ENCODE data around the gene DTHD1. TPM values are rescaled to one million over a fixed set of nuclear protein-coding genes. Genes with fewer than 3 reads are reported as not detected.

DTHD1 gene
- total and polyA plus RNA-seq, 2 donors (not counting 1 experiment from before 2014, with no cell fraction given): not detected

DNA sequence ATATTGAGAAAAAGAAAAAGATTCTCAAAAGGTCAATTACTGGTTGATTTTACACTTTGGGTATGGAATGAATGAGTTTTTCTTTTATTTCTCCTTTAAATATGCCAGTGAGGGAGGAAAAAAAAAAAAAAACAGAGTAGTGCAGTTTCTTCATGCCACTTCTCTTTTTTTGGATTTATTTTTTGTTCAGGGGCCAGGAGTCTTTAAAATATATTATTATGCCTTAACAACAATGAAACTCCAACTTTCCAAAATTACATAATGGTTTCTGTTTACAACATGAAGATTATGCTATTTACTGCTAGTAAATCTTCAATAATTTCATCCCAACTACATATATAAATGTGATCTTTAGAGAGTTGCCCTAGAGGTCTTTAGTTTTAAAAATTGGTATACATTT is 31.9 kb downstream of the DTHD1 start:
- H3K4me2 ChIP-seq (ENCODE audit: extremely low read depth, insufficient read depth, low read length): no peak overlapping the region
- H3K79me2 ChIP-seq (ENCODE audit: control insufficient read depth, insufficient read depth, low read length): no peaks in the 10 kb centered on the region
- TF ChIP-seq, protein P1, sequence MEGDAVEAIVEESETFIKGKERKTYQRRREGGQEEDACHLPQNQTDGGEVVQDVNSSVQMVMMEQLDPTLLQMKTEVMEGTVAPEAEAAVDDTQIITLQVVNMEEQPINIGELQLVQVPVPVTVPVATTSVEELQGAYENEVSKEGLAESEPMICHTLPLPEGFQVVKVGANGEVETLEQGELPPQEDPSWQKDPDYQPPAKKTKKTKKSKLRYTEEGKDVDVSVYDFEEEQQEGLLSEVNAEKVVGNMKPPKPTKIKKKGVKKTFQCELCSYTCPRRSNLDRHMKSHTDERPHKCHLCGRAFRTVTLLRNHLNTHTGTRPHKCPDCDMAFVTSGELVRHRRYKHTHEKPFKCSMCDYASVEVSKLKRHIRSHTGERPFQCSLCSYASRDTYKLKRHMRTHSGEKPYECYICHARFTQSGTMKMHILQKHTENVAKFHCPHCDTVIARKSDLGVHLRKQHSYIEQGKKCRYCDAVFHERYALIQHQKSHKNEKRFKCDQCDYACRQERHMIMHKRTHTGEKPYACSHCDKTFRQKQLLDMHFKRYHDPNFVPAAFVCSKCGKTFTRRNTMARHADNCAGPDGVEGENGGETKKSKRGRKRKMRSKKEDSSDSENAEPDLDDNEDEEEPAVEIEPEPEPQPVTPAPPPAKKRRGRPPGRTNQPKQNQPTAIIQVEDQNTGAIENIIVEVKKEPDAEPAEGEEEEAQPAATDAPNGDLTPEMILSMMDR (conservative IDR thresholded peaks at IDR 0.05 in 1 of 2, IDR thresholded peaks at IDR 0.05 in 1 of 2; ENCODE audit: low read depth in 1 of 2, low read length in 2 of 2): no peak
- TF ChIP-seq EZH2 (IDR thresholded peaks at IDR 0.05; ENCODE audit: low read length, missing control alignments): no peak
- no peaks in the 10 kb centered on the region for H4K20me1 ChIP-seq (ENCODE audit: control insufficient read depth, extremely low read depth, insufficient read depth, low read length)
- H3K9me3 ChIP-seq (ENCODE audit: control insufficient read depth, insufficient read depth, low read depth, low read length): no peaks in the 10 kb centered on the region
- H3K27ac ChIP-seq (ENCODE audit: insufficient read depth, low read length): no peak overlapping the region
- no peaks in the 10 kb centered on the region for H3K27me3 ChIP-seq (ENCODE audit: control insufficient read depth, insufficient read depth, low read length)
- H3K4me1 ChIP-seq (ENCODE audit: control insufficient read depth, extremely low read depth, insufficient read depth, low read length): no peaks in the 10 kb centered on the region
- no peak overlapping the region for H2AFZ ChIP-seq (ENCODE audit: low read length)
- DNase-seq (ENCODE audit: low read depth in 2 of 2): no peak
- H3K9ac ChIP-seq (ENCODE audit: insufficient read depth, low read length): no peak overlapping the region
- H3K4me3 ChIP-seq (replicated peaks in 1 of 4; ENCODE audit: control extremely low read depth in 1 of 4, insufficient read depth in 1 of 4, low read depth in 3 of 4, low read length in 4 of 4): no peak overlapping the region
- H3K36me3 ChIP-seq (ENCODE audit: control insufficient read depth, insufficient read depth, low read length): no peaks in the 10 kb centered on the region

DNA sequence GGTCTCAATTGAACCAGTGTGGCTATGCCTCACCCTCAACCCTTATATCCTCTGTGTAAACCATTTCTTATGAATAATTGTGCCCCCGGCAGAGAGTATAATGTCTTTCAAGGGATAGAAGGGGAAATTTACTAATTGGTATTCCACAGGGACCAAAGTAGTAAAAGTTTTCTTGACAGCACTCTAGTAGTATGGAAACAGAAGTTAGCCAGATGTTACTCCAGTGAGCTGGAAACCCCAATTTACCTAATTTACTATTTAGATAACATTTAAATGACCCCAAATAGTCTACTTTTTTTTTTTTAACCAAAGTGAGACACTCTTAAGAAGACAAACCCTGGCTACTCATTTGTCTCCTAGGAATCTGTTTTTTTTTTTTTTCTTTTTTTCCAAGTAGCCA is 32.3 kb downstream of the DTHD1 start:
- Histone ChIP-seq H3K79me2 (ENCODE audit: control insufficient read depth, insufficient read depth, low read length) (no peaks in the 10 kb centered on the region), H3K27ac (ENCODE audit: insufficient read depth, low read length) (no peak overlapping the region), H3K27me3 (ENCODE audit: control insufficient read depth, insufficient read depth, low read length) (no peaks in the 10 kb centered on the region), H3K36me3 (ENCODE audit: control insufficient read depth, insufficient read depth, low read length) (no peaks in the 10 kb centered on the region), H3K4me1 (ENCODE audit: control insufficient read depth, extremely low read depth, insufficient read depth, low read length) (no peaks in the 10 kb centered on the region), H2AFZ (ENCODE audit: low read length) (no peak overlapping the region), H4K20me1 (ENCODE audit: control insufficient read depth, extremely low read depth, insufficient read depth, low read length) (no peaks in the 10 kb centered on the region), H3K4me2 (ENCODE audit: extremely low read depth, insufficient read depth, low read length) (no peak overlapping the region), H3K4me3 (replicated peaks in 1 of 4; ENCODE audit: control extremely low read depth in 1 of 4, insufficient read depth in 1 of 4, low read depth in 3 of 4, low read length in 4 of 4) (no peak overlapping the region), H3K9ac (ENCODE audit: insufficient read depth, low read length) (no peak overlapping the region), H3K9me3 (ENCODE audit: control insufficient read depth, insufficient read depth, low read depth, low read length) (no peaks in the 10 kb centered on the region)
- no peak for DNase-seq (ENCODE audit: low read depth in 2 of 2)
- no peak for TF ChIP-seq EZH2 (IDR thresholded peaks at IDR 0.05; ENCODE audit: low read length, missing control alignments)
- TF ChIP-seq, protein P1 (conservative IDR thresholded peaks at IDR 0.05 in 1 of 2, IDR thresholded peaks at IDR 0.05 in 1 of 2; ENCODE audit: low read depth in 1 of 2, low read length in 2 of 2): no peak

DNA sequence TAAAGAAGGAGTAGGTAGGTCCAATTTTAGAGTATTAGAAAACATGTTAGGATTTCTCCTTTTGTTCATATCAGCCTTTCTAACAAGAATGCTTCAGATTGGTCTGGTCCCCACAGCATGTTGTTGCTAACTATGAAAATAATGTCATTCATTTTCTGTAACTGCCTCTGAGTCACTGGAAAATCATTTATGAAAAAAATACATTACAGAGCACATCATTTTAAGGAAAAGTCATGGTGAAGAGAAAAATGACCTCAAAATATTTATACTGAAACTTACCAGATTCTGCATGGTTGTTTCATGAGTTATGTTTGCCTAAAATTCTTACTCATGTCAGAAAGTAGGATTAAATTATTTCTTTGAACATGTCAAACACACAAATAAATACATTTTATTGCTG is 35.2 kb downstream of the DTHD1 start:
- Histone ChIP-seq H3K27me3 (ENCODE audit: control insufficient read depth, insufficient read depth, low read length) (no peaks in the 10 kb centered on the region), H4K20me1 (ENCODE audit: control insufficient read depth, extremely low read depth, insufficient read depth, low read length) (no peaks in the 10 kb centered on the region), H3K4me1 (ENCODE audit: control insufficient read depth, extremely low read depth, insufficient read depth, low read length) (no peaks in the 10 kb centered on the region), H3K9me3 (ENCODE audit: control insufficient read depth, insufficient read depth, low read depth, low read length) (no peaks in the 10 kb centered on the region), H3K4me3 (replicated peaks in 1 of 4; ENCODE audit: control extremely low read depth in 1 of 4, insufficient read depth in 1 of 4, low read depth in 3 of 4, low read length in 4 of 4) (no peak overlapping the region), H2AFZ (ENCODE audit: low read length) (no peak overlapping the region), H3K79me2 (ENCODE audit: control insufficient read depth, insufficient read depth, low read length) (no peaks in the 10 kb centered on the region), H3K27ac (ENCODE audit: insufficient read depth, low read length) (no peak overlapping the region), H3K9ac (ENCODE audit: insufficient read depth, low read length) (no peak overlapping the region), H3K36me3 (ENCODE audit: control insufficient read depth, insufficient read depth, low read length) (no peaks in the 10 kb centered on the region), H3K4me2 (ENCODE audit: extremely low read depth, insufficient read depth, low read length) (no peak overlapping the region)
- TF ChIP-seq, protein P1 (conservative IDR thresholded peaks at IDR 0.05 in 1 of 2, IDR thresholded peaks at IDR 0.05 in 1 of 2; ENCODE audit: low read depth in 1 of 2, low read length in 2 of 2): no peak
- TF ChIP-seq EZH2 (IDR thresholded peaks at IDR 0.05; ENCODE audit: low read length, missing control alignments): no peak
- DNase-seq (ENCODE audit: low read depth in 2 of 2): peak; percentile 15 to 71

All from fibroblast of lung (primary cell).